HG03025 (cell line): ENCODE results near the gene RNF213.

Experiments
- ATAC-seq: cut with Tn5 transposase; IDR thresholded peaks from one replicate; pipeline ENCODE4 v1.9.1; 2021; ENCODE audit warnings: mild to moderate bottlenecking, moderate library complexity; ENCODE audit not compliant: unreplicated experiment, low FRiP score

Gene RNF213

DNA sequence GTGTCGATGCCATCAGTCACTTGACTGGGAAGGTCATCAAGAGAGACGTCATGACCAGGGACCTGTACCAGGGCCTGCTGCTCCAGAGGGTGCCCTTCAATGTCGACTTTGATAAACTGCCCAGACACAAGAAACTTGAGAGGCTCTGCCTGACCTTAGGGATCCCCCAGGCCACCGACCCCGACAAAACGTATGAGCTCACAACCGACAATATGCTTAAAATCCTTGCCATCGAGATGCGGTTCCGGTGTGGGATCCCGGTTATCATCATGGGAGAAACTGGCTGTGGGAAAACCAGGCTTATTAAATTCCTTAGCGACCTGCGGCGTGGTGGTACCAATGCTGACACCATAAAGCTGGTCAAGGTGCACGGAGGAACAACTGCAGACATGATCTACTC, 84.7 kb downstream of the RNF213 start:
- ATAC-seq: no peak

DNA sequence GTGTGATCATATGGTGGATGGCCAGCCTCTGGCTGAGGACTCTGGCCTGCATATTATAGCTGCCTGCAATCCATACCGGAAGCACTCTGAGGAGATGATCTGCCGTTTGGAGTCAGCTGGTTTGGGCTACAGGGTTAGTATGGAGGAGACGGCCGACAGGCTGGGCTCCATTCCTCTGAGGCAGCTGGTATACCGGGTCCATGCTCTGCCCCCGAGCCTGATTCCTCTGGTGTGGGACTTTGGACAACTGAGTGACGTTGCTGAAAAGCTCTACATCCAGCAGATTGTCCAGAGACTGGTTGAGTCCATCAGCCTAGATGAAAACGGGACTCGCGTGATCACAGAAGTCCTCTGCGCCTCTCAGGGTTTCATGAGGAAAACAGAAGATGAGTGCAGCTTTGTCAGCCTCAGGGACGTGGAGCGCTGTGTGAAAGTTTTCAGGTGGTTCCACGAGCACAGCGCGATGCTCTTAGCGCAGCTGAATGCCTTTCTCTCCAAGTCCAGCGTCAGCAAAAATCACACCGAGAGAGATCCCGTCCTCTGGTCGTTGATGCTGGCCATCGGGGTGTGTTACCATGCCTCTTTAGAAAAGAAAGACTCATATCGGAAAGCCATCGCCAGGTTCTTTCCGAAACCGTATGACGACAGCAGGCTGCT, 85.3 kb downstream of the RNF213 start:
- ATAC-seq: no peak

DNA sequence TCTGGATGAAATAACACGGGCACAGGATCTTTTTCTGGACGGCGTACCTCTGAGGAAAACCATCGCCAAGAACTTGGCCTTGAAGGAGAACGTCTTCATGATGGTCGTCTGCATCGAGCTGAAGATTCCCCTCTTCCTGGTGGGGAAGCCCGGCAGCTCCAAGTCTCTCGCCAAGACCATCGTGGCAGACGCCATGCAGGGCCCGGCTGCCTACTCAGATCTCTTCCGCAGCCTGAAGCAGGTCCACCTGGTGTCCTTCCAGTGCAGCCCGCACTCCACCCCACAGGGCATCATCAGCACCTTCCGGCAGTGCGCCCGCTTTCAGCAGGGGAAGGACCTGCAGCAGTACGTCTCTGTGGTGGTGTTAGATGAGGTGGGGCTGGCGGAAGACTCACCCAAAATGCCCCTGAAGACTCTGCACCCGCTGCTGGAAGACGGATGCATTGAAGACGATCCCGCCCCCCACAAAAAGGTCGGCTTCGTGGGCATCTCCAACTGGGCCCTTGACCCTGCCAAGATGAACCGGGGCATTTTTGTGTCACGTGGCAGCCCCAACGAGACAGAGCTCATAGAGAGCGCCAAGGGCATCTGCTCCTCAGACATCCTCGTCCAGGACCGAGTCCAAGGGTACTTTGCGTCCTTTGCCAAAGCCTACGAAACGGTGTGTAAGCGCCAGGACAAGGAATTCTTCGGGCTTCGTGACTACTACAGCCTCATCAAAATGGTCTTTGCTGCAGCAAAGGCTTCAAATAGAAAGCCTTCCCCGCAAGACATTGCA, 86.0 kb downstream of the RNF213 start:
- no peak for ATAC-seq

DNA sequence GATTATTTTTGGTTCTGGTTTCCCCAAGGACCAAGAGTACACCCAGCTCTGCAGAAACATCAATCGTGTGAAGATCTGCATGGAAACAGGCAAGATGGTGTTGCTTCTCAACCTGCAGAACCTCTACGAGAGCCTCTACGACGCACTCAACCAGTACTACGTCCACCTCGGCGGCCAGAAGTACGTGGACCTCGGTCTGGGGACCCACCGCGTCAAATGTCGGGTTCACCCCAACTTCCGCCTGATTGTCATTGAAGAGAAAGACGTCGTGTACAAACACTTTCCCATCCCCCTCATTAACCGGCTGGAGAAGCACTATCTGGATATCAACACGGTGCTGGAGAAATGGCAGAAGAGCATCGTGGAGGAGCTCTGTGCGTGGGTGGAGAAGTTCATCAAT, 86.9 kb downstream of the RNF213 start:
- ATAC-seq: no peak

DNA sequence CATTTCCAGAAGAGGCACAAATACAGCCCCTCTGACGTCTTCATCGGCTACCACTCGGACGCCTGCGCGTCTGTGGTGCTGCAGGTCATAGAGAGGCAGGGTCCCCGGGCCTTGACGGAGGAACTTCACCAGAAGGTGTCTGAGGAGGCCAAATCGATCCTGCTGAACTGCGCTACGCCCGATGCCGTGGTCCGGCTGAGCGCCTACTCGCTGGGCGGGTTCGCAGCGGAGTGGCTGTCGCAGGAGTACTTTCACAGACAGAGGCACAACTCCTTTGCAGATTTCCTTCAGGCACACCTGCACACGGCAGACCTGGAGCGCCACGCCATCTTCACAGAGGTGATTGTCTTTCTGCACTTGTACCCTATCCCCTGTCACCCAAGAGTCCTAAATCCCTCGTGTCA, 87.3 kb downstream of the RNF213 start:
- ATAC-seq: no peak

DNA sequence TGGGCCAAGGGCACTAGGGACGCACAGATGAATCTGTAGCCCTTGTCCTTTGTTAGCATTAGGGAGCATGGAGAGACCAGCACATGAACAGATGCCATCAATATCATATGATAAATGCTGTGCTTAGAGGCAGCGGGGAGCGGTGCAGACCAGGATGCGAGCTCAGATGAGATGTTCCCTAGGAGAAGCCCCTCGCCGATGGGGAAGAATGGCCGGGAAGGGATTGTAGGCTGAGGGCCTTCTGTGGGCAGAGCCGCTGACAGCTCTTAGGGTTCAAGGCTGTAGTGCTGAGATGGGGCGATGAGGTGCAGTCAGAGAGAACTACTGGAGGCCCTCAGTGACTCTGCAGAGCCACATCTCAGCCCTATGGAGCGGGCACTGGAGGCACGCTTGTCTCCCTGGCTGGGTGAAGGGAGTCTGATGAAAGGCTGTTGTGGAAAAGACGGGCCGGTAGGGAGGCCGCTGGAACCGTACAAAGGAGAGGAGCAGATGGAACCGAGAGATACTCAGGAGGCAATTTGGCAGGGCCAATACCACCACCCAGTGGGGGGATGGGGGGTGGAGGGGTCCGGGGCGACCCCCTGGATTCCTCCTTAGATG, 88.0 kb downstream of the RNF213 start:
- ATAC-seq: no peak

DNA sequence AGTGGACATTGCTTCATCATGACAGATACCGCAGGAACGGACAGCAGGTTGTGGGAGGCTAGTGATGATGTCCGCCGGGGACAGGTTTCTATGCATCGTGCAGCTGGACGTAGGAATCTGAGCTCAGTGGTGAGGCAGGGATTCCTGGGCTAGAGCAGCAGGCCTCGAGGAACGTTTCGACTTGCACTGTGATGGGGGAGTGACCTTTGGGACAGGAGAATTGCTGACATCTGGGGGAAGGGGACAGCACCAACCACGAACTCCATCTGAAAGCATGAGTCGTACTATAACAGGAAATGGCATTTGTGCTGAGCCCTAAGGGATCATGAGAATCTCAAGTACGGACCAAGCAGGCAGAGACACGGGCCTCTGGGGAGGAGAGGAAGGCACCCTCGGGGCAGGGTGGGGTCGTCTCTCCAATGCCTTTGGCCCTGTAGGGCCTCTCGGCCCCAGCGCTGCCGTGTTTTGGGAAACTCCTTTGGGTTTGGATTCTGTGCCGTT, 88.5 kb downstream of the RNF213 start:
- ATAC-seq: no peak

DNA sequence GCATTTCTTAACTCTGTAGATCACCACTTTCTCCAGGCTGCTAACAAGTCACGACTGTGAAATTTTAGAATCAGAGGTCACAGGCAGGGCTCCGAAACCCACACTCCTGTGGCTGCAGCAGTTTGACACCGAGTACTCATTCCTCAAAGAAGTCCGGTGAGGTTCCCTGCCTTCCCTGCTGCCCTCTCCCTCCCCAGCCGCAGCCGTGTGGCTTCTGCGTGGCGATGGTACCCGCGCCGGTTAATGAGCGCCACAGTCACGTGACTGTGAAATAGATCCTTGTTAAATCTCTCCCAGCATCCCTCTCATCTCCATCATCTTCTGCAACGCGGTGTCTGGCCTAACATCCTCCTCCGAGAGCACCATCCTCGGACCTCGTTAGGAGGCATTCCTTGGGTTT, 89.1 kb downstream of the RNF213 start:
- no peak for ATAC-seq

DNA sequence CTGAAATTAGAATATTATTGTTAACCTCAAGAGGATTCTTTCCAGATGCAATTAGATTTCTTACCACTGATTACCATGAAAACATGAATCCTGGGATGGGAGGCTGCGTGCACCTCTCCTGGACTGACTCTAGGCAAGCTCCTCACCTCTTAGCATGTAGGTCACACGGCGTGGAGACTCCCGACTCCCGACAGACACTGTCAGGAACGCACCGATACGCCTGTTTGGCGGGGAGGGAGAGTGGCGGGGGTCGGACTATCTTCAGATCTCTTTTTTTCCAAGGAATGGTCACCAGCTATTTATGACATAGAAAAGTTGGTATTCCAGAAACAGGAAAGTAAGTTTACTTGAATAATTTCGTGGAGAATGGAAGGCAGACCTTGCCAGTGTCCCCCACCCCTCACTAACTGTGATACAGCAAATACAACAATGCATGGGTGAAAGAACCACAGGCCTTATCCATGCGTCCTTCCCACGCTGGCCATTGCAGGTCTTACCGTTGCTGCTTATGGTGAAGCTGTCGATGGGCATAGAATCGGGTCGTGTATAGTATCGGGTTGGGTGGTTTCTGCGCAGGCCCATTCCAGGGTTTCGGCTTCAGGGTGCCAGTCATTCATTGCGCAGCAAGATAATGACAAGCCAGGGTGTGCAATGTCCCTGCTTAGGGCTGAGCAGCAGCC, 91.7 kb downstream of the RNF213 start:
- ATAC-seq: no peak

DNA sequence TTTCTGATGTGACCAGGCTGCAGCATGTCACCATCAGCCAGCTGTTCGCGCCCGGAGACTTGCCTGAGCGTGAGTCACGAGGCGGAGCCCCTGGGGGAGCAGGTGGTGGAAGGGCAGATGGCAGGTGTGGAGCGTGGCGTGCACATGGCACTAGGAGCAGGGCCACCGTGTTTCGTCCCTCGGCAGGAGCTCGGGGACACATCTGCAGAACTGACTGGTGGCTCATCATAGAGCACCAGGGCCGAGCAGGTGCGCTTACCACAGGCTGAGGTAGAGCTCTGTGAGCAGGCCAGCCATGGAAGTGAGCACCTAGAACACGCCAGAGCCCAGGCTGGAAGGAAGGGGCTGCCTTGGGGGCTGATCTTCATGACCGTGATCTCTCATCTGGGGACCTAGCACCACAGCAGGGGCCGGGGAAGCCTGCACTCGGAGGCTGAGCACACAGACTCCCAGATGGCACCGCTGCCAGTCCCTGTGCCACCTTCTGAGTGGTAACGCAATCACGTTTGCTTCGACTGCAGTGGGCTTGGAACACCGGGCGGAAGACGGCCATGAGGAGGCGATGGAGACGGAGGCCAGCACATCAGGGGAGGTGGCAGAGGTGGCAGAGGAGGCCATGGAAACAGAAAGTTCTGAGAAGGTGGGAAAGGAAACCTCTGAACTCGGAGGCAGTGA, 92.5 kb downstream of the RNF213 start:
- no peak for ATAC-seq

DNA sequence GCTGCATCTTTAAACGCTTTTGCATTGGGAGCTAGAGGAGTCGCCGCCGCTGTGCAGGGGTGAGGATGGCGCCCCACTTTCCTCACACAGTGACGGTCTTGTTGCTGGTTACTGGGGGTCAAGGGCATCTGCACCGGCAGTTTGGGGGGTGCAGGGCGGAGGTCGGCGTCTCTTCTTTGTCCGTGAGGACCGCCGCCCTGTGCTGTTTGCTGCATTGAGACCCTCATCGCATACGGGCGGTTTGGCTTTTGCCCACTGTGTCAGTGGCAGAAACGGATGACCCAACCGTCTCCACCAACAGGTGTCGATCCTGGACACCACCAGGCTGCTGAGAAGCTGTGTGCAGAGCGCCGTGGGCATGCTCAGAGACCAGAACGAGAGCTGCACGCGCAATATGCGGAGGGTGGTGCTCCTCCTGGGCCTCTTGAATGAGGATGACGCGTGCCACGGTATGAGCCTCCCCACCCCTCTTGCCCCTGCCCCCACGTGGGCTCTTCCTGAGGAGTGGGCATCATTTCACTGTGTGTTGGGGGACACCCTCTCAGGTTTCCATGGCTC, 93.1 kb downstream of the RNF213 start:
- ATAC-seq: no peak

DNA sequence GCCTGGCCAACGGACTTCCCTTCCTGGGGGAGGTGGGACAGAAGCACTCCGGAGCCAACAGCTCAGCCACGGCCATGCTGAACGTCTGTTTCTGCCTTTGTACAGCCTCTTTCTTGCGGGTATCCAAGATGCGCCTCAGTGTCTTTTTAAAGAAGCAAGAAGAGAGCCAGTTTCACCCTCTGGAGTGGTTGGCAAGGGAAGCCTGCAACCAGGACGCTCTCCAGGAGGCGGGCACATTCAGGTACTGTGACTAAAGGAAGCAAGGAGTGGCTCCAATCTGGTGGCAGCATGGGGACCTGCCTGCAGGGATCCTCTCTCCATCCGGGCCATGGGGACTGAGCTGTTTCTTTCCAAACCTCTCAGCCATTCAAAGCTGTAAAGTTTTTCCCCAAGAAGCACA, 93.7 kb downstream of the RNF213 start:
- no peak for ATAC-seq

DNA sequence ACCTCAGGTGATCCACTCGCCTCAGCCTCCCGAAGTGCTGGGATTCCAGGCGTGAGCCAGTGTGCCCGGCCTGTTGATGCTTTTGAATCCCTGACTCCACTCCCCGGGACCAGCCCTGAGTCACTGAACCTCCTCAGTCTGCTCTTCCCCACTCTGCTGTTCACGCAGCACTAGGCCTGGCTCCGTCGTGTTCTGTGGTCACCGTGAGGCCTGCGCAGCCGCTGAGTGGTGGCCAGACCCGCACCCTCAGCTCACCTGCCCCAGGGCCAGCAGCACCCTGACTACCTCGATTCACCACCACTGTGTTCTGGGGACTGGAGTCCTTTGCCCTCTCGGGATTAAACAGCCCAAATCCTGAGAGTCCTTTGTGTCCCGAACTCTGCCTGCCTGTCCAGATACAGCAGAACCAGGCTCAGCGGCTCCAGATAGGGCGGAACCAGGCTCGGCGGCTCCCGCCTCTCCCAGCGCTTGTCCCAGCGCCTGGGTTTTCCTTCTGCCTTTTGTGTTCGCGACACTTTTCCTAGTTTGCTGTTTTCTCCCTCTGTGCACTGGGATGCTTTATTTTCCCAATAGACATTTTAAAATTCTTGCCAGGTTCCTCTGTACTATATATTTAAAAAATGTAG, 95.7 kb downstream of the RNF213 start:
- no peak for ATAC-seq

DNA sequence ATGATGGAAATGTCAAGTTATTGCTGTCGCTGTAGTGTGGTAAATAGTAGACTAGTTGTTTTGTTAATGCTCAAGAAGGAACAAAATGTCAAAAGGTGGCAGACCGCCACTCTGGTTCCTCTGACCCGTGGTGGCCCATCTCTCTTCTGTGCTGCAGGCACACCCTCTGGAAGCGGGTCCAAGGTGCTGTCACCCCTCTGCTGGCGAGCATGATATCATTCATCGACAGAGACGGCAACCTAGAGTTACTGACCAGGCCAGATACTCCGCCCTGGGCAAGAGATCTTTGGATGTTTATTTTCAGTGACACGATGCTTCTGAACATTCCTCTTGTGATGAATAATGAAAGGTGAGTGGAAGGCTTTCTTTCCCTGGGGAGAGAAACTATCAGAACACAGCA, 97.5 kb downstream of the RNF213 start:
- no peak for ATAC-seq

DNA sequence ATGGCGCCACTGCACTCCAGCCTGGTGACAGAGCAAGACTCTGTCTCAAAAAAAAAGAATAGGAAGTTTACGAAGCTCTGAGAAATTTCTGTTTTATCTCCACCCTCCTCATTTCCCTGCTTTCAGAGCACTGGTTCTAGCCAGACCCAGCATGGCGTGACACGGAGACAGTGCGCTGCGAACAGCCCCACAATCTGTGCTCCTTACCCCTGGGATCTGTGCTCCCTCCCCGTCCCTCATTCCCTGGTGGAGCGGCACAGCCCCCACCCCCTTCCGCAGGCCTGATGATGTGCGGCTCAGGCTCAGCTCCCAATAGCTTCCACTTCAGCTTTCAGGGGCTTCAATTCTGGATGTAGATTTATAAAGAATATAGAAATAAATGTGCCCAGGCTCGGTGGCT, 98.2 kb downstream of the RNF213 start:
- no peak for ATAC-seq

DNA sequence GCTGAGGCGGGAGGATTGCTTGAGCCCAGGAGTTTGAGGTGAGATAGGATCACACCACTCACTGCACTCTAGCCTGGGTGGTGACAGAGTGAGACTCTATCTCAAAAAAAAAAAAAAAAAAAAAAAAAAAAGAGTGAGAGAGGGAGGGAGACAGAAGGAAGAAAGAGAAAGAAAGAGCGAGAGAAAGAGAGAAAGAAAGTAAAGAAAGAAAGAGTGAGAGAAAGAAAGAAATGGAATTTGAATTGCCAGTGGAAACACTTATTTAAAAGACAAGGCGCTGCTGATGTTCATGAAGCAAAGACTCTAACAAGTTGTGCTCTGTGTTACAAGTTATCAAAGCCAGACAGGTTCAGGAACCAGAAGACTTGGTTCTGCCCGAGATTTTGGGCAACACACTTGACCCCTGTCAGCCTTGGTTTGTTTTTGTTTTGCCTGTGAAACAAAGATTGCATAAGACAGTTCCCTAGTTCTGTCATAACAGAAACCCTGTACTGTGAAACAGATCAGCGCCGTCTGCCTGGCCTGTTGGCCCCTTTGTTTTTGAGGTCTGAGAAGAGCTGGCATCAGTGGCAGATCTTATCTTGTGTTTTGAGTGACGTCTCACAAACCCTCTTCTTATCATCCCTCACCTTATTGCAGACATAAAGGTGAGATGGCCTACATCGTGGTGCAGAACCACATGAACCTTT, 98.9 kb downstream of the RNF213 start:
- ATAC-seq: no peak

DNA sequence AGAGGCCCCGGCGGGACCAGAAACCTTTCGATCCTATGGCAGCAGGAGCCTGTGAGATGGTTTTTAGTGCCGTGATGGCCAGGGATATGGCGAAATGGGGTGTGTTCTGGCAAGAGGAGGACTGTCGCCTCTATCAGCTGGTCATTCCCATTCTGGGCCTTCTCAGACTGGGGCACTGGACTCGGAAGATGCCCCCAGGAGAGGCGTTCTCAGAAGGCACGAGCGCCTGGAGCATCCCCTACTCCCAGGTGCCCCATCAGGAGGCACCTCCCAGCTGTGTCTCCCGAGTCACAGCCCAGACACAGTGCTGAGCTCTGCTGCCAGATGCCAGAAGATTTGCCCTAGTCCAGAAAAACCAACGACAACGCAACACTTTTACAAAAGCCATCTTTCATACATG, 99.7 kb downstream of the RNF213 start:
- ATAC-seq: no peak

DNA sequence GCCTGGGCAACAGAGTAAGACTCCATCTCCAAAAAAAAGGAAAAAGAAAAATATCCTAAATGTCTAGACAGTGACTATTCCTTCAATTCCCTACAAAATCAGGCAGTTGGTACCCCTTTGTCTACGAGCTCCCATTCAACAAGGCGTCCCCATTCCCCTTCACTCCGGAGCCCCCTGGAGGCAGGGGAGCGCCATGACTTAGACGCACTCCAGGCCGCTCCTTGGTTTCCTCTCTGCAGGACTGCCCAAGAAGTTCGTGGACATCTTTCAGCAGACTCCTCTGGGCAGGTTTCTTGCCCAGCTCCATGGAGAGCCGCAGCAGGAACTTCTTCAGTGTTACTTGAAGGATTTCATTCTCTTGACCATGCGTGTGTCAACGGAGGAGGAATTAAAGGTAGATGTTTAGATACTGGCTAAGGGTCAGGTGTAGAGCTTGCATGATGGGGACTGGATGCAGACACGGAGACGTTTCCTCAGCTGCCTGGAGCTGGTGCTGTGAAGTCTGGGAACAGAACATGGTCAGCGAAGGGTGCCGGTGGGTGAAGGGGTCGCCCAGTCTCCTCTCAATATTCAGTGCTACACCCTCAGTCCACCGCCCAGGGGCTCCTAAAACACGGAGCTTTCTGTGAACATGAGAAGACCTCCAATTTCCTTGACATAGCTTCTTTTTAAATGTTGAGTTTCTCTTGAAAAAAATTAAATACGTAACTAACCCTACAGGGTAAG, 101.0 kb downstream of the RNF213 start:
- ATAC-seq: no peak
